HG02943 (cell line): ENCODE data around the gene ACD.

Experiments
- ATAC-seq: cut with Tn5 transposase; IDR thresholded peaks from one replicate; pipeline ENCODE4 v1.9.1; 2021; ENCODE audit warnings: mild to moderate bottlenecking, low read depth, moderate library complexity; ENCODE audit not compliant: unreplicated experiment

Gene ACD

DNA sequence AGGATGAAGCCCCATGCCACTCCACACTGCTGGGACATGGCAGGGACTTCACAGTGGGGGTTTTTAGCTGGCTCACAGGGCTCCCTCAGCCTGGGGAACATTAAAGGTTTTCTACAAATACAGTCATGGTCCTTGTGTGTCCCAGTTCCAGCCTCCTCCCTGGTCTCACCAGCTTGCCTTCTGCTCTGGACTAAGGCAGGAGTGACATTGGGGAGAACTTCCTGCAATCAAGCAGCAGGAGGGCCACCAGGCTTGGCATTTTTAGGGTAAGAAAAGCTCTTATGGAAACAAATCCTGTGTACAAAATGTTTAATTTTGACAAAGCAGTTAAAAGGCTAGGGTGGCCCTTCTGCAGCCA is 2.6 kb upstream of the ACD start:
- no peak for ATAC-seq

- ATAC-seq: no peak
Observed at GRCh38 chr16:67661886-67662652, 2.0 kb upstream of the ACD start.

- ATAC-seq: no peak
Observed at GRCh38 chr16:67661101-67661761, 1.2 kb upstream of the ACD start.

GRCh38 chr16:67660564-67661028 is 536 bp upstream of the ACD start, which contains the start of gene PARD6A:
TSS of gene PARD6A (plus strand) at chr16:67660960. CDS start at chr16:67661039, 79 bp downstream.
- peak; percentile 75 for ATAC-seq

- no peak for ATAC-seq
Observed at GRCh38 chr16:67658849-67659674, 998 bp downstream of the ACD start.

DNA sequence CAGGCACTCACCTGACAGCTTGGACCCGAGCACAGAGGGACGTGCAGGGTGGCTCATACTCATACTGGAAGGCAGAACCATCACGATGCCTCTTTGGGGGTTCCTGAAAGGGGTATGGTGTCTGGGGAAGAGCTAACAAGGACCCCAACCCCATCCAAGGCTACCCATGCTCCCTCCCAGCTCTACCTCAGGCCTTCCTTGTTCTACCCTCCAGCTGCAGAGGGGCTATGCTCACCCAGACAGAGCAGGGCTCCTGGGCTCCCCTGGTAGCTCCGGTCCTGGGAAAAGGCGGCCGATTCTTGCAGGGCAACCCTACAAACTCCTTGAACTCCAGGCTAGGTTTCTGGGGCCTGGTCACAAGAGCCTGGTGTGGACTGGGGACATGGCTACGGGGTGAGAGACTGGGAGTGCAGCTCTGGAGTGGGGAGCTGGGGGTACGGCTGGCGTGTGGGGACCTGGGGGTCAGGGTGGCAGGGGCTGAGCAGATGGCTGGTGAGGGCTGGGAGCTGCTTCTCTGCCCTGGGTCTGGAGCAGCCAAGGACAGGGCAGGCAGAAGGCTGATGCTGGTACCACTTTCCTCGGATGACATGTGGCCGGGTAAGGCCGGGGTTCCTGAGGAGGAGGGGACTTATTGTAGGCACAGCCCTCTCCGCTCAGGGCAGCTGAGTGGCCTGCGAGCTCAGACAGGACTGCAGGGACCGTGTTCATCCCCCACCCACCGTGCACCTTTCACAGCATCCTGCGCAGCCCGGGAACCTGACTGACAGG is 2.1 kb downstream of the ACD start:
- ATAC-seq: no peak

GRCh38 chr16:67657017-67657608 is 2.9 kb downstream of the ACD start:
- no peak for ATAC-seq

DNA sequence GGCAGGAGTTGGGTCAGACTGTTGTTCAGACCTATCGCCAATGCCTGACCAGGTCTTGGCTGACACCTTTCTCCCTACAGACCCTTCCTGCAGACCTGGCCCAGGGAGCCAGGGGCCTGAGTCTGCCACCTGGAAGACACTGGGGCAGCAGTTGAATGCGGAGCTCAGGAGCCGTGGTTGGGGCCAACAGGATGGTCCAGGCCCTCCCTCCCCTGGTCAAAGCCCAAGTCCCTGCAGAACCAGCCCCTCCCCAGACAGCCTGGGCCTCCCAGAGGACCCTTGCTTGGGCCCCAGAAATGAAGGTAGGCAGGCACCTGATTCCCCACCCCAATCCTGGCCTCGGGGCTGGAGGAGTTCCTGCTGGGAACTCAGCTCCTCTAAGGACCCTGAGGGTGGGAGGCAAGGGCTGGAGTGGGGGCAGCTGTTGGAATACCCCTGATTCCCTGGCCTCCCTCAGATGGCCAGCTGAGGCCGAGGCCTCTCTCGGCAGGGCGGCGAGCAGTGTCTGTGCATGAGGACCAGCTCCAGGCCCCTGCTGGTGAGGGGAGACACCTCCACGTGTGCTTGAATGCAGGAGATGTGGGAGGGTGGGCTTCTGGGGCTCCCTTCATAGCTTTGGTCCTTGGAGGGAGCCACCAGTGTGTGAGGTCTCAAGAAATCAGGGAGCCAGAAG is 3.6 kb downstream of the ACD start:
- ATAC-seq: no peak

DNA sequence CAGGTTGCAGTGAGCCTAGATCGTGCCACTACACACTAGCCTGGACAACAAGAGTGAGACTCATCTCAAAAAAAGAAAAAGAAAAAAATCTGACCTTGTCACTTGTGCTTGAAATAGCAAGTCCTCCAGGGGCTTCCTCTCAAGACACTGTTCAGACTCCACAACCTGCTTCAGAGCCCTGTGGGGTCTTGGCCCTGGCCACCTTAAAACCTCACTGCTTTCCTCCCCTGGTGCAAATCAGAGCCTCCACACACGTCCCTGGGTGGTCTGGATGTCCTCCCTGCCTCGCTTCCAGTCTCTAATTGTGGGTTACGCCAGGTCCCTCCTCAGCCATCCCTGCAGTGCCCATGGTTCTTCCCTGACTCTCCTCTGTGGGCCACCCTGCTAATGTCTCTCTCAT is 4.7 kb downstream of the ACD start:
- no peak for ATAC-seq

DNA sequence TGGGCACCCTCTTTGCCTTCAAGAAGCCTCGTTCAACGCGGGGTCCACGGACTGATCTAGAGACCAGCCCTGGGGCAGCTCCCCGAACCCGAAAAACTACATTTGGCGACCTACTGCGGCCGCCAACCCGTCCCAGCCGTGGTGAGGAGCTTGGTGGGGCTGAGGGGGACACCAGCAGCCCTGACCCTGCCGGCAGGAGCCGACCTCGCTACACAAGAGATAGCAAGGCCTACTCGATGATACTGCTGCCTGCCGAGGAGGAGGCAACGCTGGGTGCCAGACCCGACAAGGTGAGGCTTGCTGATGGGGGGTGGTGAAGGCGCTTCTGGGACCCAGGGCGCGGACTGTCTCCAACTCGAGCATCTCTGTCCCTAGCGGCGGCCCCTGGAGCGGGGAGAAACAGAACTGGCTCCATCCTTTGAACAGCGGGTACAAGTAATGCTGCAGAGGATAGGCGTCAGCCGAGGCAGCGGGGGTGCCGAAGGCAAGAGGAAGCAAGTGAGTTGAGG is 5.6 kb downstream of the ACD start:
- ATAC-seq: no peak

DNA sequence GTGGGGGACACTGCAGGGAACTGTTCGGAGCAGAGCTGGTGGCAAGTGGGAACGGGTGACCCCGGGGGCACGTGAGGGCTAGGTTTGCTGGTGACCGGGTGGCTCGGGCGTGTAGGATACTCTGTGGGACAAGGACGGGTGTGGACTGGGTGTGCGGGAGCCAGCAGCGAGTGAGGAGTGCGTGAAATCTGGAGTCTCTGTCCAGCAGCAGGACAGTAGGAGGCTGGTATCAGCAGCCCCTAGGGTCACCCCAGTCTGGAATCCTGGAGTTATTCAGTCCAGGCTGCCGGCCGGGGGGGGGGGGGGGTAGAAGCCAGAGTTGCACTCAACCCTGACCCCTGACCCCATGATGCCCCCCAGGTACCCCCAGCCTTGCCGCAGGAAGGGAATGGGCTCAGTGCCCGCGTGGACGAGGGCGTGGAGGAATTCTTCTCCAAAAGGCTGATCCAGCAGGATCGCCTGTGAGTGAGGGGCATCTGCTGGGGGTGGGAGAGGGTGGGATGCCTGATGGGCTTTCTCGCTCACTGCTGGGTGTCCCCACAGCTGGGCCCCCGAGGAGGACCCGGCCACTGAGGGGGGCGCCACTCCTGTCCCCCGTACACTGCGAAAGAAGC is 6.2 kb downstream of the ACD start:
- no peak for ATAC-seq

DNA sequence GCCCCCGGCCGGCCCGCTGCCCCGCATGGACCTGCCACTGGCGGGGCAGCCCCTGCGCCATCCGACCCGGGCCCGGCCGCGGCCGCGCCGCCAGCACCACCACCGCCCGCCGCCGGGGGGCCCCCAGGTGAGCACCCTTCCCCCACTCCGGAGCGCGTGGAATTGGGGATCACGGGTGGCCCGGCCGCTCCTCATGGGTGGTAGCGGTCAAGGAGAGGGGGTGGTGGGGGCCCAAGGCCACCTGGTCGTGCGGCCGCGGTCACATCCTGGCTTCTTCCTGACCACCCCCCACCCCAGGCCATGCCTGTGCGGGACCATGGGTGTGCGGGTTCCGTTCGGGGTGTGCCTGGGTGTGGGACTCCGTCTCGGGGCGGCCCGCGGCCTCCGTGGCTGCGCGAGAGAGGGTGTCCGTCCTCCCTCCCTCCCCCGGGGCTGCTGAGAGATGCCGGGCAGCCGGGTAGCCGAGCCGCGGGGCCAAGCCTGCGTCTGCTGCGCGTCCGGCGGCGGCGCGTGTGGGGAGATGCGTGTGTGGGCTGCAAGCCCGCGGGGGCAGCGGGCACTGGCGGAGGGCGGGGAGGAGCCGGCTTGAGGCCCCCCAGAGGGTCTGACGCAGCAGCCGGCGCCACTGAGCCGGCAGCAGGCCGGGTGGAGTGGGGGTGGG is 6.8 kb downstream of the ACD start:
- ATAC-seq: no peak

DNA sequence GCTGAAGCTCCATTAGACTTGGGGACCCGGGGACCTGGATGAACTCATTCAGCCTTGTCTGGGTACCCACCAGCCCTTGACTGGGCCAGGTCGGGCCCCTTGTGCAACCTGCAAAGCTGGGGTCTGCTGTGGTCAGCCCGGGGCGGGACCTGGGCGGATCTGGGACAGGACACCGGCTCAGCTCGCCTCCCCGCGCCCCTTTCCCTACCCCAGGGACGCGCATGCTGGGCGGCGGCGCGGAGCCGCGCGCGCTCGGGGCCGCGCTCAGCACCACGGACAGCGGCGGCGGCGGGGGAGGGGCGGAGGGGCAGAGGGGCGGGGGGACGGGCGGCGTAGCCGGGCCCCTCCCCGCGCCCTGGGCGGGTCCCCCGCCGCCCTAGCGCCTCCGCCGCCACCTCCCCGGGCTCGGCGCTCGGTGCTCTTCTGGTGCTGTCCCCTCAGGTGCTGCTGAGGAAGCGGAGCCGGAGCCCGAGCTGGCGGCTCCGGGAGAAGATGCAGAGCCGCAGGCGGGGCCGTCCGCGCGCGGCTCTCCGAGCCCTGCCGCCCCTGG is 7.4 kb downstream of the ACD start:
- no peak for ATAC-seq

GRCh38 chr16:67651847-67652246 is 8.2 kb downstream of the ACD start:
- no peak for ATAC-seq

- no peak for ATAC-seq
Observed at GRCh38 chr16:67651039-67651438, 9.0 kb downstream of the ACD start.

DNA sequence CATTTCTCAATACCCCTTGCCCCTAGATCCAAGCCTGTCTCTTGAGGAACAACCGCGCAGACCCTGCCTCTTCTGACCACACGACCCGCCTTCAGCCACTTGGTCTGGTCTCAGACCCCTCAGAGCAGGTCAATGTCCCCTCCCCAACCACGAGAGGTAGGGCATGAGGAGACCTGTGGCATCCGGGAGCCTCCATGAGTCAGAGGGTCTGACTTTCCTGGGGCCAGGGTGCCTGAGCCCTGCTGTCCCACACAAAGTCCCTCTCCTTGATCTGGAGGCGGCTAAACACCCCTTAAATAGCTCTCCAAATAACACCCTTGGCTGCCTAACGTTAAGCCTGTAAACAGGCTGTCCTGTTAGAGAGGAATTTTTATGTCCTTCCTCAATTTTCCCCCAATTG is 10.0 kb downstream of the ACD start:
- no peak for ATAC-seq

GRCh38 chr16:67649494-67649931 is 10.5 kb downstream of the ACD start:
- no peak for ATAC-seq

- no peak for ATAC-seq
Observed at GRCh38 chr16:67648764-67649407, 11.2 kb downstream of the ACD start.
